ENCODE measurements around the gene SPI1.

DNA sequence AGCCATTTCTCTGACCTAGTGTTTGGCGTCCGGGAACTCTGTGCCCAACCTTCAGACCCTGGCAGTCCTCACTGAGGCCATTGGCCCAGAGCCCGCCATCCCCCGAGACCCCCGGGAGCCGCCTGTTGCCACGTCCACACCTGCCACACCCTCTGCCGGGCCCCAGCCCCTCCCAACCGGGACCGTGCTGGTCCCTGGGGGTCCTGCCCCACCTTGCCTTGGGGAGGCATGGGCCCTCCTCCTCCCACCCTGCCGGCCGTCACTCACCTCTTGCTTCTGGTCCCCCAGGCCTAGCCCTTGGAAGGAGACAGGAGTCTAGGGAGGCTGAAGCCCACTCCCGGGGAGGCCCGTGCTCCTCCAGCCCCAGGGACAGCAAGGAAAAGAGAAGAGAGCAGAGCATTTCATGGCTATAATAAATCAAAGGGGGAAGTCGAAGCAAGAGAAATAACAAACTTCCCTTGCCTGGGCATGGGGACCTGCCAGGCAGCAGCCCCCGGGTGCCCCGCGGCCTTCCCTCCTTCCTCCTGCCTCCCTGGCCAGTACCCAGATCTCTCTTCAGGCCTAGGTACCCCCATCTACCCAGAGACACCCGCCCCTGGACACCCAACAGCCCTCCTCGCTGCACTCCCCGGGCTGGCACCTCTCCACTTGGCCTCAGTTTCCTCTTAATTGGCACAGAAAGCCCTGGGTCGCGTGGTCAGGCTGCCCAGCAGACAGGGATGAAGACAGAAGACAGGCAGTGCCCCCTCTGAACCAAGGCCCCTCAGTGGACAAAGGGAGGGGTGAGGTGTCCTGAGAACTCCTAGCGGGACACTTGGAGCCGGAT lies 17.1 kb upstream of the SPI1 start:
- TF ChIP-seq CTCF (IDR thresholded peaks at IDR 0.05) (no peak), EZH2 (IDR thresholded peaks at IDR 0.05; ENCODE audit: borderline replicate concordance, insufficient read depth, low read depth, low read length, poor library complexity, severe bottlenecking) (no peak)

Data from B cell (primary cell).